Measurements from ENCODE around the gene SPATA9. TPM values are rescaled to one million over a fixed set of nuclear protein-coding genes. Genes with fewer than 3 reads are reported as not detected.

The SPATA9 gene
- total RNA-seq, 1 donor from 2014 or later, result 0.25 TPM

DNA sequence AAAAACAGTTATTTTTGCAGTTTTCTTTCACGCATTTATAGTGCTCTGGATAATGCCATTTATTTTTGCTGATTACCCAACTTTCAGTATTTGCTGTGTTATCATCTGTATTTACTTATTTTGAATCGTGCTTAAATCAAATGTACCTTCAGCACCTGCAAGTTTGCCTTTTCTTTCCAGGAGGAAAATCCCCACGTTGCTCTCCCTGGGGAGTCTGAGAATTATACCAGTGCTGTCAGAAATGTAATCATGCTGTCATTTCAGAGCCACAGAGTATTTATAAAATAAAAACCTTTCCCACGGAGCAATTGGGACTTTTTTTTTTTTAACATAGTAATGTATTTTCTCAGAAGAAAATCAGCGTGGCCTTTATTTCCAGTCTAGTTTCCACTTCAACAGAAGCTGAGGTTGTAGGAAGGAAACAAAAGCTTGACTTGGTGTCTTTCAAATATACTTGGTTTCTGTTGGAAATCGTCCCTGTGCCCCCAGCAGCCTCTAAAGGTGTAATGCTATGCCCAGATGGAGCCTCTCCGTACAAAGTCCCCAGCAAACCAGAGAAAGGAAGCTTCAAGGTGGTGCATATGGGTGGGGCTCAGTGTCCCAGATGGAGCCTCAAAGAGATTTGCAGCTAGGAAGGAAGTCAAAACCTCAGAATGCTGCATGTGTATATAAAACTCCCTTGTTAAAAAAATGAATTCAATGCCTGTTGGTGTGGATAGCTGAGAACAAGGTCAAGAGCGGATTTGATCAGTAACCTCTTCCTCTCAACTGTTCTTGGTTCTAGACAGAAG is 60.8 kb downstream of the SPATA9 start:
- ATAC-seq (peak; percentile 1), DNase-seq (ENCODE audit: low spot score) (no peak)

GRCh38 chr5:95620870-95621838 is 61.6 kb downstream of the SPATA9 start:
- peak; percentile 58 for DNase-seq (ENCODE audit: low spot score)
- peak; percentile 80 for ATAC-seq

DNA sequence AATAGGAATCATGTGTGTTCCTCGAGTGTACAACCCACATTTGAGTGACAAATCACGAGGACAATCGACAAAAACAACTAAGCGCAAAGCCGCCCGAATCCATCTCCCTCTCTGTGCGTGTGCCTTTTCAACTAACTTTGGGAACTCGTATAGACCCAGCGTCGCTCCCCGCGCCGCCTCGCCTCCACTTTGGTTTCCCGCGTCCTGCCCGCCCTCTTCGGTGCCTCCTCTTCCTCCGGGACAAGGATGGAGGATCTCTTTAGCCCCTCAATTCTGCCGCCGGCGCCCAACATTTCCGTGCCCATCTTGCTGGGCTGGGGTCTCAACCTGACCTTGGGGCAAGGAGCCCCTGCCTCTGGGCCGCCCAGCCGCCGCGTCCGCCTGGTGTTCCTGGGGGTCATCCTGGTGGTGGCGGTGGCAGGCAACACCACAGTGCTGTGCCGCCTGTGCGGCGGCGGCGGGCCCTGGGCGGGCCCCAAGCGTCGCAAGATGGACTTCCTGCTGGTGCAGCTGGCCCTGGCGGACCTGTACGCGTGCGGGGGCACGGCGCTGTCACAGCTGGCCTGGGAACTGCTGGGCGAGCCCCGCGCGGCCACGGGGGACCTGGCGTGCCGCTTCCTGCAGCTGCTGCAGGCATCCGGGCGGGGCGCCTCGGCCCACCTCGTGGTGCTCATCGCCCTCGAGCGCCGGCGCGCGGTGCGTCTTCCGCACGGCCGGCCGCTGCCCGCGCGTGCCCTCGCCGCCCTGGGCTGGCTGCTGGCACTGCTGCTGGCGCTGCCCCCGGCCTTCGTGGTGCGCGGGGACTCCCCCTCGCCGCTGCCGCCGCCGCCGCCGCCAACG is 62.5 kb downstream of the SPATA9 start, which contains the start of gene GPR150:
GPR150 (plus strand) TSS at position 58 of the 840 bp plus-strand sequence; CDS start at position 247, 189 bp downstream.
- DNase-seq (ENCODE audit: low spot score) (peak; percentile 58), ATAC-seq (peak; percentile 66)

GRCh38 chr5:95619514-95620029 is 63.2 kb downstream of the SPATA9 start:
- DNase-seq (ENCODE audit: low spot score) (no peak), ATAC-seq (no peak)

DNA sequence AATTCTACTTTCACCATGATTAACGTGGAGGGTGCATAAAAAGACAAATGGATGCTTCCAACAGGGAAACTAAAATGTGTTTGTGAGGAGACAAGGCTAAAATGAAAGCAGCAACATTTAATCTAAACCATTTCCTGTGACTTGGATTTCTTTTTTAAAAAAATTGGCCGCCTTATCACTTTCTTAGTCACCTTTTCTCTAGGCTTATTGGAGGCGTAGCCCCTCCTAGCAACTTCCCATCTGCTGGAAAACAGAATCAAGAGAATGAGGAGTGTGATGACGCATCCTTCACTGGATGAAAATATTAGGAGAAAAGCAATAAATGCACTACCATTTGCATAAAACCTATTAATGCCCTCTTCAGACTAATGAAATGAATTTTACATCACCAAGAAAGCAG is 63.7 kb downstream of the SPATA9 start:
- ATAC-seq (no peak), DNase-seq (ENCODE audit: low spot score) (no peak)

DNA sequence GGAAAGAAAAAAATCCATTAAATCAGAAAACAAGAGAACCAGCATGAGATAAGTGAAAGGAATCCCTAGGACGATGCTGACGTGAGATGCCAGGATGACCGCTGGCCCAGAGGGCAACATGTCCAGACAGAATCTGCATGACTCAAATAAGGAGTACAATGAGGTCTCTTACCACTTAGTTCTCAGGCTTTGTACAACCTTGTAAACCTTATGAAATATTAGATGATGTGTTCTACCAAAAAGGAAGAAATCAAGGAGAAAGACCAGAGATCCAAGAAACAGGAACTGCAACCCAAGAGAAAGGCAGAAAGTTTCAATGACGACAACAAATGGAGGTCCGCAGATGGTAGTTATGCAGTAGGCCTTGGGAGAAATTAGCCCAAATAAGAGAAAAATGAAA is 65.7 kb downstream of the SPATA9 start:
- ATAC-seq (no peak), DNase-seq (ENCODE audit: low spot score) (no peak)

DNA sequence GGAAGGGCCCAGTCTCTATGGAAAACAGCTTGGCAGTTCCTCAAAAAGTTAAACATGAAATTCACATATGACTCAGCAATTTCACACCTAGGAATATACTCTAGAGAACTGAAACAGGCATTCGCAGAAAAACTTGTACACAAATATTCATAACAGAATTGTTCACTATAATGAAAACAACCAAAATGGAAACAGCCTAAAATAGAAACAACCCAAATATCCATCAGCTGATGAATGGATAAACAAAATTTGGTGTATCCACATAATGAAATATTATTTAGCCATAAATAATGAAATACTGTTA is 67.7 kb downstream of the SPATA9 start:
- no peak for DNase-seq (ENCODE audit: low spot score)
- ATAC-seq, result no peak

GRCh38 chr5:95613514-95613913 is 69.3 kb downstream of the SPATA9 start:
- DNase-seq (ENCODE audit: low spot score) (no peak), ATAC-seq (no peak)

GRCh38 chr5:95611396-95611795 is 71.4 kb downstream of the SPATA9 start:
- no peak for DNase-seq (ENCODE audit: low spot score)
- ATAC-seq, result no peak

GRCh38 chr5:95610546-95610945 is 72.2 kb downstream of the SPATA9 start:
- ATAC-seq (no peak), DNase-seq (ENCODE audit: low spot score) (no peak)

GRCh38 chr5:95609711-95610110 is 73.1 kb downstream of the SPATA9 start:
- no peak for DNase-seq (ENCODE audit: low spot score)
- peak; percentile 57 for ATAC-seq

Other genes with a start within 250 kb of the SPATA9 start
- gene SKIC3, start 128.0 kb downstream of the SPATA9 start, total RNA-seq, result 32.6 TPM
- gene ARSK, start 127.9 kb downstream of the SPATA9 start, total RNA-seq, result 3.9 TPM
- 0.23 TPM for gene GPR150, start 62.9 kb downstream of the SPATA9 start, total RNA-seq
- 1.6 TPM for gene RFESD, start 36.2 kb downstream of the SPATA9 start, total RNA-seq
- gene RHOBTB3, start 48.3 kb upstream of the SPATA9 start, total RNA-seq, result 45.1 TPM
- 41.3 TPM for gene GLRX, start 139.7 kb upstream of the SPATA9 start, total RNA-seq